H9 (cell line): ENCODE data around the gene MSI2. TPM values are rescaled to one million over a fixed set of nuclear protein-coding genes. Genes with fewer than 3 reads are reported as not detected.

Experiments used
- DNase-seq: peaks from one replicate; pipeline ENCODE4 v3.0.0-alpha.2; 2017
- H2AFZ ChIP-seq: one replicate; pipeline ENCODE4 v1.6.1; 2013; ENCODE audit warnings: mild to moderate bottlenecking, low read length, control low read depth, moderate library complexity
- H2AK5ac ChIP-seq: 2 replicates; pipeline ENCODE4 v1.6.1; 2013; ENCODE audit warnings: low read length, control low read depth, mixed read lengths; ENCODE audit not compliant: insufficient read length
- H2BK120ac ChIP-seq: one replicate; pipeline ENCODE4 v1.6.1; 2013; ENCODE audit warnings: low read depth, mild to moderate bottlenecking, low read length, control low read depth, inconsistent platforms; ENCODE audit not compliant: poor library complexity, severe bottlenecking
- H2BK12ac ChIP-seq: 2 replicates; pipeline ENCODE4 v1.6.1; 2013; ENCODE audit warnings: low read length, control low read depth, mixed read lengths, low read depth; ENCODE audit not compliant: insufficient read length
- H2BK15ac ChIP-seq: 2 replicates; pipeline ENCODE4 v1.6.1; 2013; ENCODE audit warnings: low read depth, low read length, control low read depth
- H2BK20ac ChIP-seq: one replicate; pipeline ENCODE4 v1.6.1; 2013; ENCODE audit warnings: low read depth, mild to moderate bottlenecking, low read length, control low read depth, inconsistent platforms; ENCODE audit not compliant: poor library complexity, severe bottlenecking
- H2BK5ac ChIP-seq: 2 replicates; pipeline ENCODE4 v1.6.1; 2013; ENCODE audit warnings: low read length, control low read depth, mixed read lengths; ENCODE audit not compliant: insufficient read length
- H3K14ac ChIP-seq: 2 replicates; pipeline ENCODE4 v1.6.1; 2013; ENCODE audit warnings: low read length, control low read depth; ENCODE audit not compliant: insufficient read depth
- H3K18ac ChIP-seq: 2 replicates; pipeline ENCODE4 v1.6.1; 2013; ENCODE audit warnings: low read depth, mild to moderate bottlenecking, mixed read lengths, low read length, control low read depth; ENCODE audit not compliant: insufficient read length
- H3K23ac ChIP-seq: 2 replicates; pipeline ENCODE4 v1.6.1; 2013; ENCODE audit warnings: low read length, control low read depth, mixed read lengths, low read depth; ENCODE audit not compliant: insufficient read length
- H3K23me2 ChIP-seq: 2 replicates; pipeline ENCODE4 v1.6.1; 2013; ENCODE audit warnings: low read depth, mild to moderate bottlenecking, mixed read lengths, low read length, control low read depth; ENCODE audit not compliant: insufficient read length, poor library complexity, severe bottlenecking
- H3K27ac ChIP-seq: 2 replicates; pipeline ENCODE4 v1.5.1; 2013; ENCODE audit warnings: low read length, control low read depth, mixed read lengths, low read depth; ENCODE audit not compliant: insufficient read length
- H3K27me3 ChIP-seq: 2 replicates; pipeline ENCODE4 v1.6.1; 2013; ENCODE audit warnings: low read length, control low read depth, inconsistent platforms; ENCODE audit not compliant: insufficient read depth
- H3K4ac ChIP-seq: 2 replicates; pipeline ENCODE4 v1.6.1; 2013; ENCODE audit warnings: low read depth, mild to moderate bottlenecking, control low read depth, inconsistent platforms, low read length, moderate library complexity
- H3K4me1 ChIP-seq: 2 replicates; pipeline ENCODE4 v1.6.1; 2013; ENCODE audit warnings: low read length, control low read depth, inconsistent platforms; ENCODE audit not compliant: insufficient read depth
- H3K4me2 ChIP-seq: 2 replicates; pipeline ENCODE4 v1.6.1; 2013; ENCODE audit warnings: low read length, control low read depth, mixed read lengths; ENCODE audit not compliant: insufficient read length, insufficient read depth
- H3K56ac ChIP-seq: 2 replicates; pipeline ENCODE4 v1.6.1; 2013; ENCODE audit warnings: low read depth, mild to moderate bottlenecking, mixed read lengths, low read length, control low read depth; ENCODE audit not compliant: insufficient read length
- H3K79me1 ChIP-seq: 2 replicates; pipeline ENCODE4 v1.6.1; 2013; ENCODE audit warnings: low read depth, mild to moderate bottlenecking, moderate library complexity, low read length, control low read depth, inconsistent platforms; ENCODE audit not compliant: insufficient read depth, poor library complexity, severe bottlenecking
- H3K79me2 ChIP-seq: 2 replicates; pipeline ENCODE4 v1.6.1; 2013; ENCODE audit warnings: low read length, control low read depth, inconsistent platforms; ENCODE audit not compliant: insufficient read depth
- H3K9ac ChIP-seq: 2 replicates; pipeline ENCODE4 v1.6.1; 2013; ENCODE audit warnings: low read length, control low read depth, mixed read lengths; ENCODE audit not compliant: insufficient read length; ENCODE audit errors: extremely low read depth
- H3K9me3 ChIP-seq: one replicate; pipeline ENCODE4 v1.6.1; 2013; ENCODE audit warnings: low read depth, low read length, inconsistent platforms; ENCODE audit not compliant: control insufficient read depth
- H3T11ph ChIP-seq: one replicate; pipeline ENCODE4 v1.6.1; 2013; ENCODE audit warnings: mild to moderate bottlenecking, low read length, control low read depth, inconsistent platforms
- H4K20me1 ChIP-seq: one replicate; pipeline ENCODE4 v1.6.1; 2013; ENCODE audit not compliant: control insufficient read depth, insufficient read length, insufficient read depth
- H4K5ac ChIP-seq: 2 replicates; pipeline ENCODE4 v1.6.1; 2013; ENCODE audit warnings: low read depth, mild to moderate bottlenecking, mixed read lengths, low read length, control low read depth; ENCODE audit not compliant: insufficient read length
- H4K8ac ChIP-seq: replicated peaks from 2 replicates; pipeline ENCODE4 v1.6.1; 2013; ENCODE audit warnings: low read length, control low read depth, mixed read lengths, low read depth; ENCODE audit not compliant: insufficient read length
- H4K91ac ChIP-seq: 2 replicates; pipeline ENCODE4 v1.6.1; 2013; ENCODE audit warnings: low read depth, mild to moderate bottlenecking, moderate library complexity, mixed read lengths, low read length, control low read depth; ENCODE audit not compliant: insufficient read length
- H3K27ac Mint-ChIP-seq, 3 experiments: 2 replicates in 2 of 3; 3 replicates in 1 of 3; pipeline ENCODE4 v1.8.0; 2020 to 2021; ENCODE audit warnings: mixed read lengths in 3 of 3, mild to moderate bottlenecking in 1 of 3, moderate library complexity in 1 of 3
- H3K27me3 Mint-ChIP-seq: 2 replicates; pipeline ENCODE4 v1.8.0; 2021; ENCODE audit warnings: low read depth, mild to moderate bottlenecking, moderate library complexity, mixed read lengths
- H3K36me3 Mint-ChIP-seq, 3 experiments: 2 replicates in 2 of 3; 3 replicates in 1 of 3; pipeline ENCODE4 v1.8.0; 2020 to 2021; ENCODE audit warnings: low read depth in 3 of 3, mixed read lengths in 3 of 3; ENCODE audit not compliant: insufficient read depth in 1 of 3
- H3K4me1 Mint-ChIP-seq, 2 experiments: 2 replicates each; pipeline ENCODE4 v1.8.0; 2020; ENCODE audit warnings: mixed read lengths in 2 of 2
- H3K4me3 Mint-ChIP-seq, 2 experiments: 2 replicates in 1 of 2; 3 replicates in 1 of 2; pipeline ENCODE4 v1.8.0; 2020 to 2021; ENCODE audit warnings: mild to moderate bottlenecking in 2 of 2, mixed read lengths in 2 of 2, moderate library complexity in 1 of 2
- H3K9me3 Mint-ChIP-seq, 2 experiments: 2 replicates in 1 of 2; 3 replicates in 1 of 2; pipeline ENCODE4 v1.8.0; 2020; ENCODE audit warnings: mild to moderate bottlenecking in 2 of 2, mixed read lengths in 2 of 2, moderate library complexity in 1 of 2
- WGBS: extraction: QIAGEN DNeasy Blood & Tissue Kit; methylation state at CpG from one replicate; pipeline ENCODE4 v1.1.7; 2013; ENCODE audit warnings: missing lambda C conversion rate, low lambda C conversion rate, mixed read lengths; ENCODE audit not compliant: insufficient read length; ENCODE audit errors: extremely low coverage; 5-methylcytosine and 5-hydroxymethylcytosine counted together
- total RNA-seq: library from RNA; stranded (reverse); gene quantifications from 2 replicates; pipeline ENCODE4 v1.2.1, GENCODE V29; 2021
- TF ChIP-seq, protein P1 (sequence below): fragments of 200-600 bp; sonication (generic); conservative IDR thresholded peaks from 3 replicates; pipeline ENCODE4 v1.8.0; 2021; ENCODE audit warnings: antibody characterized with exemption, mild to moderate bottlenecking

Gene MSI2
- total RNA-seq, 1 experiment from 2014 or later: 98.5 TPM

DNA sequence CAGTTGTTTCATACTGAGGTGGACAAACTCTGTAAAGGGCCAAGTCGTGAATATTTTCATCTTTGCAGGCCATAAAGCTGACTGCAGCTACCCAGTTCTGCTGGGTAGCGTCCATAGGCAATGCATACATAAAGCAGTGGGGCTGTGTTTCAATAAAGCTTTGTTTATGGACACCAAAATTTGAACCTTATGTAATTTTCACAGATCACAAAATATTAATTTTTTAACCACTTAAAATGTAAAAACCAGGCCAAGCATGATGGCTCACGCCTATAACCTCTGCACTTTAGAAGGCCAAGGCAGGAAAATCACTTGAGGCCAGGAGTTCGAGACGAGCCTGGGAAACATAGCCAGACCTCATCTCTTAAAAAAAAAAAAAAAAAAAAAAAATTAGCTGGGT lies 340.8 kb downstream of the MSI2 start:
- Histone ChIP-seq H3K79me1 (no peaks in the 10 kb centered on the region), H2BK20ac (no peak overlapping the region), H3T11ph (no peak overlapping the region), H3K4ac (no peak overlapping the region), H3K23ac (no peak overlapping the region), H3K14ac (no peak overlapping the region), H2BK120ac (no peak overlapping the region), H2BK5ac (no peak overlapping the region), H3K4me1 (no peaks in the 10 kb centered on the region; the same call in 1 of the 2 replicates), H2AK5ac (no peak overlapping the region), H3K4me2 (no peak overlapping the region), H3K27ac (no peak overlapping the region), H3K18ac (no peak overlapping the region), H4K8ac (no peak overlapping the region), H4K5ac (no peak overlapping the region), H4K20me1 (no peaks in the 10 kb centered on the region), H3K27me3 (no peaks in the 10 kb centered on the region), H3K23me2 (no peaks in the 10 kb centered on the region), H2AFZ (no peak overlapping the region), H3K79me2 (no peaks in the 10 kb centered on the region), H4K91ac (no peak overlapping the region), H2BK12ac (no peak overlapping the region), H3K9ac (no peak overlapping the region), H3K56ac (no peak overlapping the region), H3K9me3 (no peaks in the 10 kb centered on the region), H2BK15ac (no peak overlapping the region)
- WGBS: no CpG with 5 or more reads among the region's 5 CpGs
- Mint-ChIP-seq H3K27ac (no peak overlapping the region), H3K4me3 (no peak overlapping the region), H3K4me1 (peaks cover 32 to 41% of the 10 kb centered on the region in 2 experiments), H3K9me3 (peaks cover 0 to 8% of the 10 kb centered on the region in 2 experiments; a peak in 1 of 5 replicates), H3K36me3 (peaks cover 3 to 16% (median 6%) of the 10 kb centered on the region in 3 experiments; a peak in 4 of 7 replicates), H3K27me3 (no peaks in the 10 kb centered on the region; the same call in 1 of the 2 replicates)
- DNase-seq: no peak
- TF ChIP-seq, protein P1, sequence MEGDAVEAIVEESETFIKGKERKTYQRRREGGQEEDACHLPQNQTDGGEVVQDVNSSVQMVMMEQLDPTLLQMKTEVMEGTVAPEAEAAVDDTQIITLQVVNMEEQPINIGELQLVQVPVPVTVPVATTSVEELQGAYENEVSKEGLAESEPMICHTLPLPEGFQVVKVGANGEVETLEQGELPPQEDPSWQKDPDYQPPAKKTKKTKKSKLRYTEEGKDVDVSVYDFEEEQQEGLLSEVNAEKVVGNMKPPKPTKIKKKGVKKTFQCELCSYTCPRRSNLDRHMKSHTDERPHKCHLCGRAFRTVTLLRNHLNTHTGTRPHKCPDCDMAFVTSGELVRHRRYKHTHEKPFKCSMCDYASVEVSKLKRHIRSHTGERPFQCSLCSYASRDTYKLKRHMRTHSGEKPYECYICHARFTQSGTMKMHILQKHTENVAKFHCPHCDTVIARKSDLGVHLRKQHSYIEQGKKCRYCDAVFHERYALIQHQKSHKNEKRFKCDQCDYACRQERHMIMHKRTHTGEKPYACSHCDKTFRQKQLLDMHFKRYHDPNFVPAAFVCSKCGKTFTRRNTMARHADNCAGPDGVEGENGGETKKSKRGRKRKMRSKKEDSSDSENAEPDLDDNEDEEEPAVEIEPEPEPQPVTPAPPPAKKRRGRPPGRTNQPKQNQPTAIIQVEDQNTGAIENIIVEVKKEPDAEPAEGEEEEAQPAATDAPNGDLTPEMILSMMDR: no peak
